Measurements from ENCODE around the gene TEX53.

GRCh38 chr9:114607671-114608524, 49.7 kb downstream of the TEX53 start:
- TF ChIP-seq, protein P1, sequence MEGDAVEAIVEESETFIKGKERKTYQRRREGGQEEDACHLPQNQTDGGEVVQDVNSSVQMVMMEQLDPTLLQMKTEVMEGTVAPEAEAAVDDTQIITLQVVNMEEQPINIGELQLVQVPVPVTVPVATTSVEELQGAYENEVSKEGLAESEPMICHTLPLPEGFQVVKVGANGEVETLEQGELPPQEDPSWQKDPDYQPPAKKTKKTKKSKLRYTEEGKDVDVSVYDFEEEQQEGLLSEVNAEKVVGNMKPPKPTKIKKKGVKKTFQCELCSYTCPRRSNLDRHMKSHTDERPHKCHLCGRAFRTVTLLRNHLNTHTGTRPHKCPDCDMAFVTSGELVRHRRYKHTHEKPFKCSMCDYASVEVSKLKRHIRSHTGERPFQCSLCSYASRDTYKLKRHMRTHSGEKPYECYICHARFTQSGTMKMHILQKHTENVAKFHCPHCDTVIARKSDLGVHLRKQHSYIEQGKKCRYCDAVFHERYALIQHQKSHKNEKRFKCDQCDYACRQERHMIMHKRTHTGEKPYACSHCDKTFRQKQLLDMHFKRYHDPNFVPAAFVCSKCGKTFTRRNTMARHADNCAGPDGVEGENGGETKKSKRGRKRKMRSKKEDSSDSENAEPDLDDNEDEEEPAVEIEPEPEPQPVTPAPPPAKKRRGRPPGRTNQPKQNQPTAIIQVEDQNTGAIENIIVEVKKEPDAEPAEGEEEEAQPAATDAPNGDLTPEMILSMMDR (IDR thresholded peaks at IDR 0.05; ENCODE audit: control extremely low read depth in 1 of 3, insufficient read depth in 1 of 3, low read depth in 1 of 3, low read length in 3 of 3): no peak
- TF ChIP-seq, protein P2, sequence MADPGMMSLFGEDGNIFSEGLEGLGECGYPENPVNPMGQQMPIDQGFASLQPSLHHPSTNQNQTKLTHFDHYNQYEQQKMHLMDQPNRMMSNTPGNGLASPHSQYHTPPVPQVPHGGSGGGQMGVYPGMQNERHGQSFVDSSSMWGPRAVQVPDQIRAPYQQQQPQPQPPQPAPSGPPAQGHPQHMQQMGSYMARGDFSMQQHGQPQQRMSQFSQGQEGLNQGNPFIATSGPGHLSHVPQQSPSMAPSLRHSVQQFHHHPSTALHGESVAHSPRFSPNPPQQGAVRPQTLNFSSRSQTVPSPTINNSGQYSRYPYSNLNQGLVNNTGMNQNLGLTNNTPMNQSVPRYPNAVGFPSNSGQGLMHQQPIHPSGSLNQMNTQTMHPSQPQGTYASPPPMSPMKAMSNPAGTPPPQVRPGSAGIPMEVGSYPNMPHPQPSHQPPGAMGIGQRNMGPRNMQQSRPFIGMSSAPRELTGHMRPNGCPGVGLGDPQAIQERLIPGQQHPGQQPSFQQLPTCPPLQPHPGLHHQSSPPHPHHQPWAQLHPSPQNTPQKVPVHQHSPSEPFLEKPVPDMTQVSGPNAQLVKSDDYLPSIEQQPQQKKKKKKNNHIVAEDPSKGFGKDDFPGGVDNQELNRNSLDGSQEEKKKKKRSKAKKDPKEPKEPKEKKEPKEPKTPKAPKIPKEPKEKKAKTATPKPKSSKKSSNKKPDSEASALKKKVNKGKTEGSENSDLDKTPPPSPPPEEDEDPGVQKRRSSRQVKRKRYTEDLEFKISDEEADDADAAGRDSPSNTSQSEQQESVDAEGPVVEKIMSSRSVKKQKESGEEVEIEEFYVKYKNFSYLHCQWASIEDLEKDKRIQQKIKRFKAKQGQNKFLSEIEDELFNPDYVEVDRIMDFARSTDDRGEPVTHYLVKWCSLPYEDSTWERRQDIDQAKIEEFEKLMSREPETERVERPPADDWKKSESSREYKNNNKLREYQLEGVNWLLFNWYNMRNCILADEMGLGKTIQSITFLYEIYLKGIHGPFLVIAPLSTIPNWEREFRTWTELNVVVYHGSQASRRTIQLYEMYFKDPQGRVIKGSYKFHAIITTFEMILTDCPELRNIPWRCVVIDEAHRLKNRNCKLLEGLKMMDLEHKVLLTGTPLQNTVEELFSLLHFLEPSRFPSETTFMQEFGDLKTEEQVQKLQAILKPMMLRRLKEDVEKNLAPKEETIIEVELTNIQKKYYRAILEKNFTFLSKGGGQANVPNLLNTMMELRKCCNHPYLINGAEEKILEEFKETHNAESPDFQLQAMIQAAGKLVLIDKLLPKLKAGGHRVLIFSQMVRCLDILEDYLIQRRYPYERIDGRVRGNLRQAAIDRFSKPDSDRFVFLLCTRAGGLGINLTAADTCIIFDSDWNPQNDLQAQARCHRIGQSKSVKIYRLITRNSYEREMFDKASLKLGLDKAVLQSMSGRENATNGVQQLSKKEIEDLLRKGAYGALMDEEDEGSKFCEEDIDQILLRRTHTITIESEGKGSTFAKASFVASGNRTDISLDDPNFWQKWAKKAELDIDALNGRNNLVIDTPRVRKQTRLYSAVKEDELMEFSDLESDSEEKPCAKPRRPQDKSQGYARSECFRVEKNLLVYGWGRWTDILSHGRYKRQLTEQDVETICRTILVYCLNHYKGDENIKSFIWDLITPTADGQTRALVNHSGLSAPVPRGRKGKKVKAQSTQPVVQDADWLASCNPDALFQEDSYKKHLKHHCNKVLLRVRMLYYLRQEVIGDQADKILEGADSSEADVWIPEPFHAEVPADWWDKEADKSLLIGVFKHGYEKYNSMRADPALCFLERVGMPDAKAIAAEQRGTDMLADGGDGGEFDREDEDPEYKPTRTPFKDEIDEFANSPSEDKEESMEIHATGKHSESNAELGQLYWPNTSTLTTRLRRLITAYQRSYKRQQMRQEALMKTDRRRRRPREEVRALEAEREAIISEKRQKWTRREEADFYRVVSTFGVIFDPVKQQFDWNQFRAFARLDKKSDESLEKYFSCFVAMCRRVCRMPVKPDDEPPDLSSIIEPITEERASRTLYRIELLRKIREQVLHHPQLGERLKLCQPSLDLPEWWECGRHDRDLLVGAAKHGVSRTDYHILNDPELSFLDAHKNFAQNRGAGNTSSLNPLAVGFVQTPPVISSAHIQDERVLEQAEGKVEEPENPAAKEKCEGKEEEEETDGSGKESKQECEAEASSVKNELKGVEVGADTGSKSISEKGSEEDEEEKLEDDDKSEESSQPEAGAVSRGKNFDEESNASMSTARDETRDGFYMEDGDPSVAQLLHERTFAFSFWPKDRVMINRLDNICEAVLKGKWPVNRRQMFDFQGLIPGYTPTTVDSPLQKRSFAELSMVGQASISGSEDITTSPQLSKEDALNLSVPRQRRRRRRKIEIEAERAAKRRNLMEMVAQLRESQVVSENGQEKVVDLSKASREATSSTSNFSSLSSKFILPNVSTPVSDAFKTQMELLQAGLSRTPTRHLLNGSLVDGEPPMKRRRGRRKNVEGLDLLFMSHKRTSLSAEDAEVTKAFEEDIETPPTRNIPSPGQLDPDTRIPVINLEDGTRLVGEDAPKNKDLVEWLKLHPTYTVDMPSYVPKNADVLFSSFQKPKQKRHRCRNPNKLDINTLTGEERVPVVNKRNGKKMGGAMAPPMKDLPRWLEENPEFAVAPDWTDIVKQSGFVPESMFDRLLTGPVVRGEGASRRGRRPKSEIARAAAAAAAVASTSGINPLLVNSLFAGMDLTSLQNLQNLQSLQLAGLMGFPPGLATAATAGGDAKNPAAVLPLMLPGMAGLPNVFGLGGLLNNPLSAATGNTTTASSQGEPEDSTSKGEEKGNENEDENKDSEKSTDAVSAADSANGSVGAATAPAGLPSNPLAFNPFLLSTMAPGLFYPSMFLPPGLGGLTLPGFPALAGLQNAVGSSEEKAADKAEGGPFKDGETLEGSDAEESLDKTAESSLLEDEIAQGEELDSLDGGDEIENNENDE (IDR thresholded peaks at IDR 0.05; ENCODE audit: insufficient replicate concordance, low read length): no peak
- TF ChIP-seq TEAD4 (IDR thresholded peaks at IDR 0.05; ENCODE audit: low read depth, low read length): no peak
- no peak for TF ChIP-seq JUN (IDR thresholded peaks at IDR 0.05; ENCODE audit: low read depth, low read length)
- TF ChIP-seq USF2 (IDR thresholded peaks at IDR 0.05; ENCODE audit: low read length): no peak
- TF ChIP-seq YY1 (IDR thresholded peaks at IDR 0.05; ENCODE audit: low read depth, low read length): no peak
- no peak for TF ChIP-seq POLR2A (IDR thresholded peaks at IDR 0.05; ENCODE audit: control extremely low read depth in 1 of 2, low read depth in 2 of 2, low read length in 2 of 2)
- no peak for TF ChIP-seq EP300 (IDR thresholded peaks at IDR 0.05; ENCODE audit: borderline replicate concordance in 1 of 2, low read depth in 2 of 2, low read length in 2 of 2)
- no peak for TF ChIP-seq ATF3 (IDR thresholded peaks at IDR 0.05; ENCODE audit: insufficient read depth, low read depth, low read length)
- no peak for TF ChIP-seq POLR2AphosphoS5 (IDR thresholded peaks at IDR 0.05; ENCODE audit: low read depth, low read length)
- TF ChIP-seq EZH2 (IDR thresholded peaks at IDR 0.05; ENCODE audit: low read depth, low read length, severe bottlenecking): no peak

All from H1 (cell line).